Omental fat pad (tissue), 4 donors: ENCODE results near the gene ASB2. TPM values are rescaled to one million over a fixed set of nuclear protein-coding genes. Genes with fewer than 3 reads are reported as not detected.

ENCODE experiments used
- ATAC-seq: fragments of 150-250 bp; one replicate; pipeline ENCODE4 v1.9.1; 2016; ENCODE audit warnings: mild to moderate bottlenecking, moderate library complexity; ENCODE audit not compliant: low FRiP score
- DNase-seq: peaks from one replicate; pipeline ENCODE4 v3.0.0-alpha.2; 2019; ENCODE audit warnings: low spot score
- total RNA-seq, 4 donors: library from RNA; depleted of rRNA; stranded (reverse); fragments of >200 nt; gene quantifications; one replicate each; pipeline ENCODE4 v1.1.0, GENCODE V29; 2016
- TF ChIP-seq, protein P1 (sequence below), 3 donors: fragments of 450-650 bp; IDR thresholded peaks; one replicate each; pipeline ENCODE4 v1.5.1; 2016 to 2017; ENCODE audit warnings: antibody characterized with exemption in 3 of 3, mild to moderate bottlenecking in 3 of 3, moderate library complexity in 2 of 3

The ASB2 gene
- total RNA-seq, 4 donors from 2014 or later, result 0.36 to 2.4 (median 0.56) TPM

DNA sequence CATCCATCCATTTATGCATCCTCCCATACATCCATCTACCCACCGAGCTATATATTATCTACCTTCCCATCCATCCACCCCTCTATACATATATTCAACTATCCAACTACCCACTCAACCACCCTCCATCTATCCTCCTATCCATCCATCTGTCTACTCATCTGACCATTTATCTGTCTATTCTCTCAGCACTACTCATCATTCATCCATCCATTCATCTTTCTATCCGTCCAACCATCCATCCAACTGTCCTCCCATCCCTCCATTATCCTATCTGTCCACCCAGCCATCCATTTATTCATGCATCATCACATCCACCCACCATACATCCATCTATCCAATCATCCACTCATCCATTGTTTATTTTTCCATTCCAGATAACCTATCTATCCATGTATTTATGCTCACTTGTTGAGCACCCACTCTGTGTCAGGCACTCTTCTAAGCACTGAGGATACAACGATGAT is 11.5 kb downstream of the ASB2 start:
- DNase-seq (no peak), ATAC-seq (no peak)
- TF ChIP-seq, protein P1, sequence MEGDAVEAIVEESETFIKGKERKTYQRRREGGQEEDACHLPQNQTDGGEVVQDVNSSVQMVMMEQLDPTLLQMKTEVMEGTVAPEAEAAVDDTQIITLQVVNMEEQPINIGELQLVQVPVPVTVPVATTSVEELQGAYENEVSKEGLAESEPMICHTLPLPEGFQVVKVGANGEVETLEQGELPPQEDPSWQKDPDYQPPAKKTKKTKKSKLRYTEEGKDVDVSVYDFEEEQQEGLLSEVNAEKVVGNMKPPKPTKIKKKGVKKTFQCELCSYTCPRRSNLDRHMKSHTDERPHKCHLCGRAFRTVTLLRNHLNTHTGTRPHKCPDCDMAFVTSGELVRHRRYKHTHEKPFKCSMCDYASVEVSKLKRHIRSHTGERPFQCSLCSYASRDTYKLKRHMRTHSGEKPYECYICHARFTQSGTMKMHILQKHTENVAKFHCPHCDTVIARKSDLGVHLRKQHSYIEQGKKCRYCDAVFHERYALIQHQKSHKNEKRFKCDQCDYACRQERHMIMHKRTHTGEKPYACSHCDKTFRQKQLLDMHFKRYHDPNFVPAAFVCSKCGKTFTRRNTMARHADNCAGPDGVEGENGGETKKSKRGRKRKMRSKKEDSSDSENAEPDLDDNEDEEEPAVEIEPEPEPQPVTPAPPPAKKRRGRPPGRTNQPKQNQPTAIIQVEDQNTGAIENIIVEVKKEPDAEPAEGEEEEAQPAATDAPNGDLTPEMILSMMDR (IDR thresholded peaks at IDR 0.05), result no peak

GRCh38 chr14:93964281-93964680 is 12.1 kb downstream of the ASB2 start:
- no peak for DNase-seq
- TF ChIP-seq, protein P1 (IDR thresholded peaks at IDR 0.05), result no peak
- ATAC-seq, result no peak

GRCh38 chr14:93963692-93964091 is 12.7 kb downstream of the ASB2 start:
- DNase-seq (no peak), ATAC-seq (no peak)
- TF ChIP-seq, protein P1 (IDR thresholded peaks at IDR 0.05), result no peak

GRCh38 chr14:93962701-93963601 is 13.4 kb downstream of the ASB2 start:
- TF ChIP-seq, protein P1 (IDR thresholded peaks at IDR 0.05), result no peak
- ATAC-seq, result no peak
- no peak for DNase-seq

- no peak for ATAC-seq
- TF ChIP-seq, protein P1 (IDR thresholded peaks at IDR 0.05), result no peak
Measured at GRCh38 chr14:93961620-93962019, 14.8 kb downstream of the ASB2 start.

GRCh38 chr14:93960774-93961438 is 15.5 kb downstream of the ASB2 start:
- DNase-seq, result no peak
- ATAC-seq, result no peak
- TF ChIP-seq, protein P1 (IDR thresholded peaks at IDR 0.05), result no peak

More at GRCh38 chr14:93961620-93962019, 14.8 kb downstream of the ASB2 start:
- no peak for DNase-seq
